Fibroblast of the aortic adventitia (primary cell): Measurements from ENCODE around the gene SORT1. TPM values are rescaled to one million over a fixed set of nuclear protein-coding genes. Genes with fewer than 3 reads are reported as not detected.
"Not testable (repeated sequence)": the region's sequence is repeated elsewhere in the genome, so short reads cannot be mapped to it uniquely, and the experiment has no call there.

Experiments used
- DNase-seq: peaks from one replicate; pipeline ENCODE4 v3.0.0-alpha.2; 2010; ENCODE audit warnings: low read depth
- H3K4me3 ChIP-seq: 2 replicates; pipeline ENCODE4 v1.5.1; 2011; ENCODE audit warnings: low read depth, mild to moderate bottlenecking, control low read depth, low read length, moderate library complexity
- total RNA-seq: library from RNA; depleted of rRNA; stranded (reverse); fragments of >200 nt; gene quantifications from 2 replicates; pipeline ENCODE4 v1.2.3, GENCODE V29; 2012; ENCODE audit warnings: low replicate concordance
- TF ChIP-seq, protein P1 (sequence below): IDR thresholded peaks from 2 replicates; pipeline ENCODE4 v1.5.1; 2011; ENCODE audit warnings: mild to moderate bottlenecking, low read length, control low read depth, inconsistent platforms; ENCODE audit not compliant: insufficient read depth

SORT1 gene
- total RNA-seq, 1 donor: 4.5 TPM

DNA sequence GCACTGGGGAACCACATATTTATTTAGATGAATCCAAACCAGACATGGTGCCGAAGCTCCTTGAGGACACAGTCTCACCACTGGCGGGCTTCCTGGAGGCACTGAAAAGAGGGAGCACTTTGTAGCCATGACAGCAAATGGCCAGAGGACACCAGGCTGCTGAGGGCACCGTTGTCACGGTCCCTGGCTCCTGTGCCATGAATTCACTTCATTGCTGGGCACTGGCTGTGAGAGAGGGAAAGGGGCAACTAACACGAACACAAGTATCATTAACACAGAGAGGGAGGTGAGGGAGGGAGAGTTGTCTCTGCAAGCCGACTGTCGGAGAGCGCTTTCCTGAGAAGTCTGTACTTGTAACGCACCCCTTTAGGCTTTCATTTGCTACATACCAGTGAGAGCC lies 105.4 kb downstream of the SORT1 start:
- no peak overlapping the region for H3K4me3 ChIP-seq
- TF ChIP-seq, protein P1, sequence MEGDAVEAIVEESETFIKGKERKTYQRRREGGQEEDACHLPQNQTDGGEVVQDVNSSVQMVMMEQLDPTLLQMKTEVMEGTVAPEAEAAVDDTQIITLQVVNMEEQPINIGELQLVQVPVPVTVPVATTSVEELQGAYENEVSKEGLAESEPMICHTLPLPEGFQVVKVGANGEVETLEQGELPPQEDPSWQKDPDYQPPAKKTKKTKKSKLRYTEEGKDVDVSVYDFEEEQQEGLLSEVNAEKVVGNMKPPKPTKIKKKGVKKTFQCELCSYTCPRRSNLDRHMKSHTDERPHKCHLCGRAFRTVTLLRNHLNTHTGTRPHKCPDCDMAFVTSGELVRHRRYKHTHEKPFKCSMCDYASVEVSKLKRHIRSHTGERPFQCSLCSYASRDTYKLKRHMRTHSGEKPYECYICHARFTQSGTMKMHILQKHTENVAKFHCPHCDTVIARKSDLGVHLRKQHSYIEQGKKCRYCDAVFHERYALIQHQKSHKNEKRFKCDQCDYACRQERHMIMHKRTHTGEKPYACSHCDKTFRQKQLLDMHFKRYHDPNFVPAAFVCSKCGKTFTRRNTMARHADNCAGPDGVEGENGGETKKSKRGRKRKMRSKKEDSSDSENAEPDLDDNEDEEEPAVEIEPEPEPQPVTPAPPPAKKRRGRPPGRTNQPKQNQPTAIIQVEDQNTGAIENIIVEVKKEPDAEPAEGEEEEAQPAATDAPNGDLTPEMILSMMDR: no peak
- no peak for DNase-seq

DNA sequence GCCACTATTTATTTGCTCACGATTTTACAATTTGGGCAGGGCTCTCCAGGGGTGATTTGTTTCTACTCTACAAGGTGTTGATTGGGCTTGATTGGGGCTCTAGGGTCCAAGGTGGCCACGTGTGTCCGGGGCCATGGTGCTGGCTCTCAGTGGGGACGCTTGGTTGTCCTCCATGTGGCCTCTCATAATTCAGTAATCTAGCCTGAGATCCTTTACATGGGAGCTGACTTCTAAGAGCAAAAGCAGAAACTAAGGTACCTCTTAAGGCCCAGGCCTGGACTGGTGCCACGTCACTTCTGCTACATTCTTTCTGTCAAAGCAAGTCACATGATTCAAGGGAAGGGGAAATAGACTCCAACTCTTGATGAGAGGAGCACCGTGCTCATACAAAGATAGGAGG lies 106.7 kb downstream of the SORT1 start:
- H3K4me3 ChIP-seq: no peak overlapping the region
- TF ChIP-seq, protein P1: no peak
- DNase-seq: no peak

DNA sequence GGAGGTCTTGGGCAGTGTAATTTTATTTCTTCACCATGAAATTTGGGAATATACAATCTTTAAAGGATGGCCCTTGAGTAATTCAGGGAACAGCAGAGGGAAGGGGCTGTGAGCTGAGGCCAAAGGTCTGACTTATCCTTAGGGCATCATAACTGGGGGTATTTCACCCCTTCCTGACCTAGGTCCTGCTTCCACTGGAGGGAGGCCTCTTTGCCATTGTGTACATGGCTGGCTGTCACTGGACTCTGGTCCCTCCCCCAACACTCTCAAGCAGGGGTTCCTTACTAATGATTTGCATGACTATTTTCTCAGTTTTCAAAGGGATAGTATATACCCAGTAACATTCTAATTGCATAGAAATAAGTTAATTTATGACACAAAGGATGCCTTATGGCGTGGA lies 107.6 kb downstream of the SORT1 start:
- TF ChIP-seq, protein P1: no peak
- DNase-seq: no peak
- H3K4me3 ChIP-seq: no peak overlapping the region

DNA sequence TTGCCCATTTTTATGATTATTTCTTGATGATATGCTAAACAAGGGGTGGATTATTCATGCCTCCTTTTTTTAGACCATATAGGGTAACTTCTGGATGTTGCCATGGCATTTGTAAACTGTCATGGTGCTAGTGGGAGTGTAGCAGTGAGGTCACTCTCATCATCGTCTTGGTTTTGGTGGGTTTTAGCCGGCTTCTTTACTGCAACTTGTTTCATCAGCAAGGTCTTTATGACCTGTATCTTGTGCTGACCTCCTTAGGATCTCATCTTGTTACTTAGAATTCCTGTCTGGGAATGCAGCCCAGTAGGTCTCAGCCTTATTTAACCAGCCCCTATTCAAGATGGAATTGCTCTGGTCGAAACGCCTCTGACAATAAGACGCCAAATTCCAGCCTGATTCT lies 111.0 kb downstream of the SORT1 start:
- H3K4me3 ChIP-seq, DNase-seq: not testable (repeated sequence)

DNA sequence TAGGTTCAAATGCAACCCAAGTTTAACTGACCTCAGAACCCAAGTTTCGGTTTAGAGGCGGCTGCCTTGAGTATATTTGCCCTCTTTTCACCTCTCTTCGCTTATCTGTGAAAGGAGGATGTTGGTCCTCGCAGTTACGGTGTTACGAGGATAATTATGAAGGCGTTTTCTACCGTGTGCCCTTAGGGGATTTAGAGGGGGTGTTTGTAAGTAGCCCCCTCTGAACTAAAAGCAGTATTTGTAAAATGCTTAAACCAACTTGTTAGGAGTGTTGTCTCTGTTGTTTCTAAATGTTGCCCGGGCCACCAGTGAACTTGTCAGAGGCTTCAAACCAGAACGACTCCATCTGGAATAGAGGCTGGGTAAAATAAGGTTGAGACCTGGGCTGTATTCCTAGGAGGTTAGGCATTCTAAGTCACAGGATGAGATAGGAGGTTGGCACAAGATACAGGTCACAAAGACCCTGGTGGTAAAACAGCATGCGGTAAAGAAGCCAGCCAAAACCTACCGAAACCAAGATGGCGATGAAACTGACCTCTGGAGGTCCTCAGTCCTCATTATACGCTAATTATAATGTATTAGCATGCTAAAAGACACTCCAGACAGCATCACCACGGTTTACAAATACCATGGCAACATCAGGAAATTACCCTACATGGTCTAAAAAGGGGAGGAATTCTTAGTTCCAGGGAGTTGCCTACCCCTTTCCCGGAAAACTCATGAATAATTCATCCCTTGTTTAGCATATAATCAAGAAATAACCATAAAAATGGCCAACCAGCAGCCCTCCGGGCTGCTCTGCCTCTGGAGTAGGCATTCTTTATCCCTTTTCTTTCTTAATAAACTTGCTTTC lies 113.7 kb downstream of the SORT1 start:
- peak overlapping the region; percentile 76 for H3K4me3 ChIP-seq
- no peak for DNase-seq
- TF ChIP-seq, protein P1: no peak

DNA sequence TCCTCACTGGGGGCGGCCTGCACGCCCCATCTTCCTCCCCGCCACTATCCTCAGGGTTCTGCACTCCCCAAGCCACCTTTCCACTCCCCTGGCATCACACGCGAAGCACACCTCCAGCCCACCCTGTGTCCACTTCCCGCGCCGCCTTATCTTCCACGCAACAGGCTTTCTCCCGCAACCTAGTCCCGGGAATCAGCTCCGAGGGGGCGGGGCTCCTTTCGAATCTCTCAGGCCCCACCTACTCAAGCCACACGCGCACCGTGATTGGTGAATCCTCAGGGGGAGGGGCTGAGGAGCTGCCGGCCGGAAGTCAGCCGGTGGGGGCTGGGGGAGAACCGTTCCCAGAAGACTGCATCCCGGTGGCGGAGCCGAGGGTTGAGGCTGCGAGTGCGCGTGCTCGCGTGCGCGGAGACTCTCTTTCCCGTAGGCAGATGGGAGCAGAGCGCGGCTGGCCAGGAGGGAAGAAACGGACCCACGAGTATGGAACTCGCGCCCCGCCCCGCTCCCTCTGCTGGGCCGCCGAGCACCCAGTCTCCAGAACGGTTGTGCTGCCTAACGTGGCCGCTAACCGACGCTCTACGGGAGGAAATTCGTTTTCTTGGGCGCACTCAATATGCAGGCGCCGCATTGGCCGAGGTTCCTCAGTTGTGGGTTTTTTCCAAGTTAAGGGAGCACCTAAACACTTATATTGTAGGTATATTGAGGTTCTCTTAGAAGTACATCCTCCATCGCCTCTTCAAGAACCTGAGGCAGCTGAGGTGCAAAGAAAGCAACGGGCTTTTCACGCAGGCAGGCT lies 114.6 kb downstream of the SORT1 start, which contains the start of gene PSRC1:
TSS of gene PSRC1 (minus strand) at position 194 of the 796 bp plus-strand sequence.
- H3K4me3 ChIP-seq: peak within 1 kb of the TSS; percentile 76
- TF ChIP-seq, protein P1: peak; percentile 63
- peak; percentile 95 for DNase-seq

DNA sequence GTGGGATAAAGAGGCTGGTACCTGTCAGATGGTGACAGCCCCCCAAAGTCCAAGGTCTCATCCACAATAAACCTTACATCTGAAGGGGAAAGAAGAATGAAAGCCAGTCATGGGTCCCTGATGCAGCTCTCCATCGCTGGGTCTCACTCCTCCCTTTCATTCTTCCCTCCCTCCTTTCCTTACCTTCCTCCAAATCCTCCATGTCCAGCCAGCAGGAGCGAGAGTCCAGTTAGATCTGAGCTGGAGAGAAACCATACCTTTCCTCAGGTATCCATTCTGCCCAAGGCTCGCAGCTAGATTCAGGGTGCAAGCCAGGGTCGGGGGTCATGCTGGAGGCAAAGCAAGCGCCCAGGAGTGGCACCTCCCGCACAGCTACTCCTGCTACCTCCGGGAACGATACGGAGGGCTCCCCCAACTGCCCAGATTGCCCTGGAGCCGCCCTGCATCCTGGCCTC lies 115.2 kb downstream of the SORT1 start:
- TF ChIP-seq, protein P1: no peak
- no peak for DNase-seq
- peak overlapping the region; percentile 76 for H3K4me3 ChIP-seq
